Smooth muscle cell (in vitro differentiated cells): ENCODE measurements around the gene AUP1. TPM values are rescaled to one million over a fixed set of nuclear protein-coding genes. Genes with fewer than 3 reads are reported as not detected.

Source experiments
- DNase-seq: peaks from one replicate; lab custom pipeline; 2025; ENCODE audit not compliant: unreplicated experiment; lab: John Stamatoyannopoulos, UW
- H2AFZ ChIP-seq: fragments of 200-600 bp; sonication (generic); 2 replicates; pipeline ENCODE4 v1.6.0; 2016; ENCODE audit warnings: antibody characterized with exemption, low read depth, mild to moderate bottlenecking
- H3F3A ChIP-seq: fragments of 200-600 bp; sonication (generic); 2 replicates; pipeline ENCODE4 v1.6.0; 2017; ENCODE audit warnings: antibody characterized with exemption, low read depth
- H3K27ac ChIP-seq: fragments of 200-600 bp; sonication (generic); 2 replicates; pipeline ENCODE4 v1.5.1; 2016; ENCODE audit warnings: low read depth, mild to moderate bottlenecking
- H3K27me3 ChIP-seq: fragments of 200-600 bp; sonication (generic); 2 replicates; pipeline ENCODE4 v1.6.1; 2016; ENCODE audit warnings: low read depth, mild to moderate bottlenecking
- H3K36me3 ChIP-seq: fragments of 200-600 bp; sonication (generic); 2 replicates; pipeline ENCODE4 v1.5.1; 2016; ENCODE audit warnings: low read depth
- H3K4me1 ChIP-seq: fragments of 200-600 bp; sonication (generic); 2 replicates; pipeline ENCODE4 v1.5.1; 2016; ENCODE audit warnings: low read depth
- H3K4me2 ChIP-seq: fragments of 200-600 bp; sonication (generic); 2 replicates; pipeline ENCODE4 v1.6.0; 2016; ENCODE audit warnings: mild to moderate bottlenecking
- H3K4me3 ChIP-seq: fragments of 200-600 bp; sonication (generic); 2 replicates; pipeline ENCODE4 v1.5.1; 2016; ENCODE audit warnings: mild to moderate bottlenecking
- H3K79me2 ChIP-seq: fragments of 200-600 bp; sonication (generic); 2 replicates; pipeline ENCODE4 v1.6.0; 2016; ENCODE audit warnings: low read depth, mild to moderate bottlenecking
- H3K9ac ChIP-seq: fragments of 200-600 bp; sonication (generic); 2 replicates; pipeline ENCODE4 v1.6.0; 2016; ENCODE audit warnings: low read depth
- H3K9me3 ChIP-seq: fragments of 200-600 bp; sonication (generic); replicated peaks from 2 replicates; pipeline ENCODE4 v1.5.1; 2016; ENCODE audit warnings: low read depth
- H4K20me1 ChIP-seq: fragments of 200-600 bp; sonication (generic); 2 replicates; pipeline ENCODE4 v1.6.0; 2016; ENCODE audit warnings: low read depth
- WGBS: methylation state at CpG from one replicate; pipeline ENCODE4 v1.1.7; 2016; ENCODE audit warnings: low lambda C conversion rate; 5-methylcytosine and 5-hydroxymethylcytosine counted together
- polyA plus RNA-seq: library from polyadenylated mRNA; unstranded; fragments of >200 nt; fragmentation: Nextera tagmentation; extraction: Ambion mirVana; gene quantifications from 2 replicates; pipeline ENCODE4 v1.2.1, GENCODE V29; 2016
- total RNA-seq: library from RNA; depleted of rRNA; stranded (reverse); fragments of >200 nt; gene quantifications from 2 replicates; pipeline ENCODE4 v1.2.3, GENCODE V29; 2014
- TF ChIP-seq, protein P1 (sequence below): fragments of 200-600 bp; sonication (generic); IDR thresholded peaks from 2 replicates; pipeline ENCODE4 v1.5.1; 2017; ENCODE audit warnings: borderline replicate concordance, mild to moderate bottlenecking, antibody characterized with exemption; ENCODE audit not compliant: insufficient read depth, poor library complexity, severe bottlenecking

The AUP1 gene
- total and polyA plus RNA-seq, 2 experiments from 2014 or later, result 104 to 138 TPM

GRCh38 chr2:74499940-74500577 lies 29.4 kb downstream of the AUP1 start:
- peaks cover 4% of the 10 kb centered on the region for H3K79me2 ChIP-seq
- H3K4me3 ChIP-seq, result peak overlapping the region; percentile 46
- no peaks in the 10 kb centered on the region for H4K20me1 ChIP-seq
- no peak overlapping the region for H2AFZ ChIP-seq
- no peaks in the 10 kb centered on the region for H3K36me3 ChIP-seq
- no peak for DNase-seq
- H3K4me2 ChIP-seq, result peak overlapping the region; percentile 88
- peaks cover 27% of the 10 kb centered on the region for H3K4me1 ChIP-seq
- WGBS, result 32% methylated on average over 13 of the region's 15 CpGs
- H3K9ac ChIP-seq, result no peak overlapping the region
- peaks cover 10% of the 10 kb centered on the region for H3F3A ChIP-seq
- no peak overlapping the region for H3K27ac ChIP-seq
- no peaks in the 10 kb centered on the region for H3K9me3 ChIP-seq
- TF ChIP-seq, protein P1, sequence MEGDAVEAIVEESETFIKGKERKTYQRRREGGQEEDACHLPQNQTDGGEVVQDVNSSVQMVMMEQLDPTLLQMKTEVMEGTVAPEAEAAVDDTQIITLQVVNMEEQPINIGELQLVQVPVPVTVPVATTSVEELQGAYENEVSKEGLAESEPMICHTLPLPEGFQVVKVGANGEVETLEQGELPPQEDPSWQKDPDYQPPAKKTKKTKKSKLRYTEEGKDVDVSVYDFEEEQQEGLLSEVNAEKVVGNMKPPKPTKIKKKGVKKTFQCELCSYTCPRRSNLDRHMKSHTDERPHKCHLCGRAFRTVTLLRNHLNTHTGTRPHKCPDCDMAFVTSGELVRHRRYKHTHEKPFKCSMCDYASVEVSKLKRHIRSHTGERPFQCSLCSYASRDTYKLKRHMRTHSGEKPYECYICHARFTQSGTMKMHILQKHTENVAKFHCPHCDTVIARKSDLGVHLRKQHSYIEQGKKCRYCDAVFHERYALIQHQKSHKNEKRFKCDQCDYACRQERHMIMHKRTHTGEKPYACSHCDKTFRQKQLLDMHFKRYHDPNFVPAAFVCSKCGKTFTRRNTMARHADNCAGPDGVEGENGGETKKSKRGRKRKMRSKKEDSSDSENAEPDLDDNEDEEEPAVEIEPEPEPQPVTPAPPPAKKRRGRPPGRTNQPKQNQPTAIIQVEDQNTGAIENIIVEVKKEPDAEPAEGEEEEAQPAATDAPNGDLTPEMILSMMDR, result no peak
- H3K27me3 ChIP-seq, result peaks cover 49% of the 10 kb centered on the region

DNA sequence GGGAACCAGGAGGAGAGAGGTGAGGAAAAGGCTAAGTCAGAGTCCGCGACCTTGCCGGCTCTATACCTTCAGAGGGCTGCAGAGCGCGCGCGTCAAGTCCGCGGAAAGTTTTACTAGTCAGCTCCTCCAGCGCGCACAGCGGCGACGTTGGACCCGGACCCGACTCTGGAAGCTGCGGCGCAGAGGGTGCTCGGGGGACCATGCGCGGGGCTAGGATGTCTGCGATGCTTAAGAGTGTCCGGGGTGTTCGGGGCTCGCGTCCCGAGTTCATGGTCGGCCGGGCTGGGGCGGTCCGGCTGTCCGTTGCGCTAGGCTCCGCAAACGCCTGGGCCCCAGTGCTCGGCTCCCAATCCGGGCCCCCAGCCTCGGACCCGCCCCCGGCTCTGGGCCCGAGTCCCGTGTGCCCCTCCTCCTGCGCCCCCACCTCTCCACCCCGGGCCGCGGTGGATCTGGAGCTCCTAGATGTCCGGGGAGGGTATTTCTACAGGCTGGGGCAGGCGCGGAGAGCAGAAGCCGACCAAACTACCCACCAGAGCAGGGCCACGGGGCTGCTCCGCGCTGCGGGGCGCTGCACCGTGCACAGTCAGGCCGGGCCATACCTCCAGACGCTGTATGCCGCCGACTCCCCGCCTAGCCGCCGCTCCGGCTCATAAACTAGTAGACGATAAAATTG lies 30.1 kb downstream of the AUP1 start, which contains the start of gene LBX2:
Gene LBX2, minus strand, starts transcription at position 337 of the 673 bp plus-strand sequence. Its CDS starts 66 bp downstream, at position 271.
- Histone ChIP-seq H3F3A (peaks cover 9% of the 10 kb centered on the region), H3K79me2 (no peaks in the 10 kb centered on the region), H3K4me1 (peaks cover 27% of the 10 kb centered on the region), H3K9me3 (no peaks in the 10 kb centered on the region), H2AFZ (no peak within 1 kb of the TSS), H3K27me3 (peaks cover 49% of the 10 kb centered on the region), H3K27ac (no peak within 1 kb of the TSS), H3K36me3 (no peaks in the 10 kb centered on the region), H3K4me2 (peak within 1 kb of the TSS; percentile 88), H3K9ac (no peak within 1 kb of the TSS), H3K4me3 (peak within 1 kb of the TSS; percentile 46), H4K20me1 (no peaks in the 10 kb centered on the region)
- TF ChIP-seq, protein P1, result no peak
- no peak for DNase-seq
- WGBS, result 2% methylated on average over 62 of the region's 65 CpGs

GRCh38 chr2:74498500-74499266 lies 30.8 kb downstream of the AUP1 start:
- Histone ChIP-seq H3K79me2 (no peaks in the 10 kb centered on the region), H3K9me3 (no peaks in the 10 kb centered on the region), H3K27ac (no peak overlapping the region), H3K27me3 (peaks cover 49% of the 10 kb centered on the region), H3K4me3 (peak overlapping the region; percentile 46), H3K4me1 (peaks cover 27% of the 10 kb centered on the region), H3K9ac (no peak overlapping the region), H4K20me1 (no peaks in the 10 kb centered on the region), H3K4me2 (peak overlapping the region; percentile 88), H3F3A (peaks cover 5% of the 10 kb centered on the region), H3K36me3 (no peaks in the 10 kb centered on the region), H2AFZ (no peak overlapping the region)
- DNase-seq, result no peak
- TF ChIP-seq, protein P1, result no peak
- WGBS, result 2% methylated on average over 41 of the region's 41 CpGs
